GM18517 (cell line): ENCODE measurements around the gene SNX1.
A peak's percentile ranks its signal among the peaks of the same experiment; 100 is the strongest.

Experiments
- ATAC-seq: cut with Tn5 transposase; IDR thresholded peaks from one replicate; pipeline ENCODE4 v1.9.1; 2021; ENCODE audit warnings: mild to moderate bottlenecking, moderate library complexity; ENCODE audit not compliant: unreplicated experiment

Gene SNX1

DNA sequence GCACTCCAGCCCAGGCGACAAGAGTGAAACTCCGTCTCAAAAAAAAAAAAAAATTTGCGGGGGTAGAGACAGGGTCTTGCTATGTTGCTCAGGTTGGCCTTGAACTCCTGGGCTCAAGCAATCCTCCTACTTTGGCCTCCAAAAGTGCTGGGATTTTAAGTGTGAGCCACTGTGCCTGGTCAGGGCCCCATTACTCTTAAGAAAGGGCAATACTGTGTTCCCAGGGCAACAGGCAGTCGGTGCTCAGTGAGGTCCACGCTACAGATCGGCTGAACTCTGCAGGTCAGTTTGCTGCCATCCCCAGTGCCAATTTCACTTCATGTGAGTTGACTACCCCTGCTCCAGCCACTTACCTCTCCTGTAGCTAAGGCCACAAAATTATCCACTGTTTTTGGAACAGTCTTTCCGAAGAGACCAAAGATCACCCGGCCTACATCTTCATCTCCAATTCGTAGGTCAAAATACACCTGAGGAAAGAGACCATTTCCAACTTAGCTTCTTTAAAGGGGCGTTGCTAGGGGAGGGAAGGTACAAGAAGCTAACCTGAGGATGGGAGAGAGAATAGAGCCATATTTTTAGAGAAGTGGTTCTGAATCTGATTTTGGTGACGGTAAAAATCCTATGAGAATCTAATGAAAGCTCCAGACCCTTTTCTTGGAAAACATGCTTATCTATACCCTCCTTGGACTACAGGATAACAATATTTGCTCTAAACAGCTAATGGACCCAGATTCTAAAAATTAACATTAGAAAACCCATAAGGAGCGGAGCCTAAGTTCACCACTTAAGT is 66.1 kb downstream of the SNX1 start:
- ATAC-seq, result no peak

GRCh38 chr15:64162478-64162868 is 66.7 kb downstream of the SNX1 start:
- peak; percentile 6 for ATAC-seq

GRCh38 chr15:64162869-64163658 is 67.3 kb downstream of the SNX1 start, which contains the start of gene PPIB:
Gene PPIB, minus strand, starts transcription at chr15:64163022. Its CDS starts 36 bp downstream, at chr15:64162986.
- peak; percentile 89 for ATAC-seq

- peak; percentile 3 for ATAC-seq
Observed at GRCh38 chr15:64163659-64164362, 68.0 kb downstream of the SNX1 start.

- ATAC-seq, result no peak
Observed at GRCh38 chr15:64164436-64164835, 68.7 kb downstream of the SNX1 start.

- no peak for ATAC-seq
Observed at GRCh38 chr15:64166102-64166890, 70.5 kb downstream of the SNX1 start.

DNA sequence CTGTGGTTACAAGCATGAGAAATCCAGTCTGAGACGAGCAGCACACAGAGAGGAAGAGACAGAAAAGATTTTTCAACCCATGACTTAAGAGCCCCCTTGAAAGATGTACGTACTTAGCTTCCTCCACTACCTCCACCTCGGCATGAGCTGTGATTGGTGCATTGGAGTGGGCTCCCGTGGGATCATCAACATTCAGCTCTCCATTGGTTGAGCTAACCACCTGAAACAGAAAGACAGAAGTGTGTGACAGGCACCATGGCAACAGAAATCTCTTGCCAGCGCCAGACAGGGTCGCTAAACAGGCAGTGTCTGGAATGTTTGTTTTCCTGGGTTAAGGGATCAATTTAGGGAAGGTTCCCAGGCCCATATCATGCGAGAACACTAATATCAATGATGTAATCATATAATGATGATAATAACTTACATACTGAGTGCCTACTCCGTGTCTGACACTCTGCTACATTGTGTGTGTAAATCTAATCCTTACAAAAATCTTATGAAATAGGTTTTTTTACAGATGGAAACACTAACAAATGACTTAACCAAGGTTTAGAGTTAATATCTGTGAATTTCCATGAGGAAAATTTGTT is 84.5 kb downstream of the SNX1 start:
- no peak for ATAC-seq

- ATAC-seq, result no peak
Observed at GRCh38 chr15:64182859-64183370, 87.1 kb downstream of the SNX1 start.

GRCh38 chr15:64185146-64185911 is 89.5 kb downstream of the SNX1 start:
- ATAC-seq, result no peak

DNA sequence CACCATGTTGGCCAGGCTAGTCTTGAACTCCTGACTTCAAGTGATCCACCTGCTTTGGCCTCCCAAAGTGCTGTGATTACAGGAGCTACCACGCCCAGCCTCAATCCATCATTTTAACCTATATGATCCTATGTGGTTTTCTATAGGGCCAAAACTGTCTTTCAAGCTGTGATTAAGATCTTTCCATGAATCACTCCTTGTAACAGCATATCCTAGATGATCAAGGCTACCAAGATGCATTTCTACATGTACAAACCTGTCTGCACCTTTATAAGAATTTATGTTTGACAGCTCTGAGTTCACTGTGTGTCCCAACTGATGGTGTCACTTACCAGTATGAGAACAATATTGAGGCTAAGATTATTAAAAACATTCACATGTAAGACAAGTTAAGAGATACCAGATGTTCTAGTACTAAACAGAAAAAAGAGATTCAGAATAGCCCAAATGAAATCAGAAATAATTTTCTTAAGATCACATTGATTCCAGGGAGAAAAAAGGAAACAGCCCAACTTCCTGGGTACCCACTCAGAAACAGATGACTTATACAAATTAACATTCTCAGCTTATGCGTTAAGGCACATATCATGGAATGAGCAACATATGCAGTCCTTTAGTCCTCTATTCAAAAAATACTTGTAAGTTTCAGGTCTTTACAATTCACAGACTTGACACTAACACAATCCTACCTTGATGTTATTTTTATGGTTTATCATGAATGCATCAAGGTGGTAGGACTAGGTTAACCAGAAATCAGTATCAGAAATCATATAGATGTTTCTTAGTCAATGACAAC is 91.8 kb downstream of the SNX1 start:
- no peak for ATAC-seq
